OCI-LY3 (cell line): Measurements from ENCODE around the gene VPS35L.

Experiments
- CTCF ChIP-seq: fragments of 200-600, 300-600 bp; sonication (generic); IDR thresholded peaks from 2 replicates; pipeline ENCODE4 v1.5.1; 2014; ENCODE audit warnings: antibody characterized with exemption, low read length, low read depth
- EZH2phosphoT487 ChIP-seq: fragments of 200-600 bp; shearing (Covaris generic); IDR thresholded peaks from 2 replicates; pipeline ENCODE4 v1.6.1; 2018; ENCODE audit warnings: antibody characterized with exemption, mixed run types, low read depth

GRCh38 chr16:19639986-19640421 is 84.5 kb downstream of the VPS35L start:
- TF ChIP-seq EZH2phosphoT487 (no peak), CTCF (no peak)
